COR-L47 (cell line): ENCODE data around the gene MUC4.

Experiments
- DNase-seq: peaks from one replicate; lab custom pipeline; 2025; lab: John Stamatoyannopoulos, UW

MUC4 gene, protein sequence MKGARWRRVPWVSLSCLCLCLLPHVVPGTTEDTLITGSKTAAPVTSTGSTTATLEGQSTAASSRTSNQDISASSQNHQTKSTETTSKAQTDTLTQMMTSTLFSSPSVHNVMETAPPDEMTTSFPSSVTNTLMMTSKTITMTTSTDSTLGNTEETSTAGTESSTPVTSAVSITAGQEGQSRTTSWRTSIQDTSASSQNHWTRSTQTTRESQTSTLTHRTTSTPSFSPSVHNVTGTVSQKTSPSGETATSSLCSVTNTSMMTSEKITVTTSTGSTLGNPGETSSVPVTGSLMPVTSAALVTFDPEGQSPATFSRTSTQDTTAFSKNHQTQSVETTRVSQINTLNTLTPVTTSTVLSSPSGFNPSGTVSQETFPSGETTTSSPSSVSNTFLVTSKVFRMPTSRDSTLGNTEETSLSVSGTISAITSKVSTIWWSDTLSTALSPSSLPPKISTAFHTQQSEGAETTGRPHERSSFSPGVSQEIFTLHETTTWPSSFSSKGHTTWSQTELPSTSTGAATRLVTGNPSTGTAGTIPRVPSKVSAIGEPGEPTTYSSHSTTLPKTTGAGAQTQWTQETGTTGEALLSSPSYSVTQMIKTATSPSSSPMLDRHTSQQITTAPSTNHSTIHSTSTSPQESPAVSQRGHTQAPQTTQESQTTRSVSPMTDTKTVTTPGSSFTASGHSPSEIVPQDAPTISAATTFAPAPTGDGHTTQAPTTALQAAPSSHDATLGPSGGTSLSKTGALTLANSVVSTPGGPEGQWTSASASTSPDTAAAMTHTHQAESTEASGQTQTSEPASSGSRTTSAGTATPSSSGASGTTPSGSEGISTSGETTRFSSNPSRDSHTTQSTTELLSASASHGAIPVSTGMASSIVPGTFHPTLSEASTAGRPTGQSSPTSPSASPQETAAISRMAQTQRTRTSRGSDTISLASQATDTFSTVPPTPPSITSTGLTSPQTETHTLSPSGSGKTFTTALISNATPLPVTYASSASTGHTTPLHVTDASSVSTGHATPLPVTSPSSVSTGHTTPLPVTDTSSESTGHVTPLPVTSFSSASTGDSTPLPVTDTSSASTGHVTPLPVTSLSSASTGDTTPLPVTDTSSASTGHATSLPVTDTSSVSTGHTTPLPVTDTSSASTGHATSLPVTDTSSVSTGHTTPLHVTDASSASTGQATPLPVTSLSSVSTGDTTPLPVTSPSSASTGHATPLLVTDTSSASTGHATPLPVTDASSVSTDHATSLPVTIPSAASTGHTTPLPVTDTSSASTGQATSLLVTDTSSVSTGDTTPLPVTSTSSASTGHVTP (N-terminal part only)

GRCh38 chr3:195811756-195812155, at the start of gene MUC4:
Gene MUC4, minus strand, starts transcription at chr3:195811929. Its CDS starts 112 bp downstream, at chr3:195811817.
- DNase-seq: peak; percentile 69

DNA sequence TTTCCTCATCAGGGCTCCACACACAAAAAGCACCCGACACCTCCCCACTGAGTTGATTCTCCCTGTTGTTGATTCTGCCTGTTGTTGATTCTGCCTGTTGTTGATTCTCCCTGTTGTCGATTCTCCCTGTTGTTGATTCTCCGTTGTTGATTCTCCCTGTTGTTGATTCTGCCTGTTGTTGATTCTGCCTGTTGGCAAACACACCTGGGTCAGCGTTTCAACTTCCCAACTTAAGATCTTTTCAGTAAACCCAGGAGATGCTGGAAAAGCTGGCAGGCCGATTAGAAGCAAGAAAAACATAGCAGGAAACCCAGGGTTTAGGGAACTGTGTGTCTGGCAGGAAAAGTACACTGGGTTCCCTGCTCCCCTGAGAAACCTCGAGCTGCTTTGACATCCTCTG, 48.7 kb upstream of the MUC4 start:
- DNase-seq: peak; percentile 23

DNA sequence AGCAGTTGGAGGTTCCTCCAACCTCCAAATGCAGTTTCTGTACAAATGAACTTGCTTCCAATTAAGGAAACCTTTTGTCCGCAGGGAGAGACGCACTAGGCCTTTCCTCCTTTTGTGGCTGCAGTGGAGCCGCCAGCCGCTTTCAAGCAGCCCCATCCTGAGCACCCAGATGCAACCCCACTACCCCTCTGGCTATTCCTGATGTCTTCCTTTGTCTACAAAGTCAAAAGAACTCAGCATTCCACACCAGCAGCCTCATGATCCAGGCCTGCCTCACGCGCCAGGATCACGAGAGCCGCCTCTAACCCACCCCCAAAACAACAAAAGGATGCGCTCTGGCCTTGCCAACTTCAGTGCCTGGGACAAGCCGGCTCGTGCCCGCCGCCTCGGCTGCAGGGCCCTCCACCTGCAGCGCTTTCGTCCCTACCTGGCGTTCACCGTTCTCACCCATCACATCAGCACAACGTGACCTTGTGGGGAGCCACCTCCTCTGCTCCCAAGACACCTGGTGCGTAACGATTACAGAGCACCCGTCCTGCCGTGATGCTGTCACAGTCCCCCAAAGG, 48.2 kb upstream of the MUC4 start:
- DNase-seq: no peak

DNA sequence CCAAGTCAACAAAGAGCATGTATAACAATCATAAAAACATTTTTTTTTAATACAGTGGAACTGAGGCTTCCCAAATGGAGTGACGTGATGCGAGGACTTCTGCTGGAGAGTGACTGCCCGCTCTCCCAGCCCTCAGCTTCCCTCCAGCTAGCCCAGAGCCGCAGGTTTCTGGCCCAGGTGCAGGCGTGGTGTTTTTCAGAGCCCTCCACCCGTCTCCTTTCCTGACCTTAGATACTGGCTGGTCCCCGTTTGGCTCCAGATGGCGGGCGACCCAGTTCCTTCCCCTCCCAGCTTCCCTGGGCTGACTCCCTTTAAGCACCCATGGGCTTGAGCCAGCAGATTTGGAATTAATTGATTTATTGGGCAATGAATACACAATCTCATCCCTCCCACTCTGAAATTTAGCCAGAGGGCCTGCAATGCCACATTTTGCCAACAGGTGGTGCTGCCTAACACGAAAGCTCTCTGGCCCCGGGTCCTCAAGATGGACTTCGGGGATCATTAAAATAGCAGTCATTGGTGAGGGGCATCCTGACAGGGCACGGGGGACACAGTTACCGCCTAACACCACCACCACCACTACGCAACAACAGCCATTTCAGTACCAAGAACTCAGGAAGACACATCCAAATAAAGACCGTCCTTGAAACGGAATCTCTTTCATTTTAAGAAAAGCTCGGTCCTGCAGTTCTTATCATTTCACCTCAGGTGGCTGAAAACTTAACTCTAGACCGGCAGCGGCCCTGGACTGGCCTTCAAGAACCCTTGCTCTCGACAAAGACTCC, 47.5 kb upstream of the MUC4 start:
- peak; percentile 75 for DNase-seq

DNA sequence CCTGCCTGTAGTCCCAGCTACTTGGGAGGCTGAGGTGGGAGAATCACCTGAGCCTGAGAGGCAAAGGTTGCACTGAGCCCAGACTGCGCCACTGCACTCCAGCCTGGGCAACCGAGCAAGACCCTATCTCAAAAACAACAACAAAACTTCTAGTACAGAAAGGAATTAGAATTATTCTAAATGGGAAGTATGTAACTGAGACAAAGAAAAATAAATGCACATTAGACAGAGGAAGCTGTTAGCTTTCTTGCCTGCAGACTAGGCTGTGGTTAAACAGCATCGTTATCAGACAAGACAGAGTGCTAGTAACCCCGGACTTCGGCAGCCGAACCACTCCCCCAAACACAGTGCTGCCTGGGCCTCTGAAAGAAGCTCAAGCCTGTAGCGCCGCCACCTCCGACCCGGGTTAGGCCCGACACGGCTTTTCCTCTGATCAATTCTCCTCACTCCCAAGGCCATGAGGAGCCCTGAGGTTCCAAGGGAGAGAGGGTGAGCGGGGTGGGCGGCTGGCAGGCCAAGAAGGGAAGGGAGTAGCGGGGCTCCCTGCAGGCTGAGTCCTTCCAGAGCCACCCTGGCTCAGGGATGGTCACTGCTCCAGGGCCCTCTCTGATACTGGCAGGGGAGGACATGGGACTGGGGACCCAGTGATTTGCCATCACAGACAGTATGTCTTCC, 44.8 kb upstream of the MUC4 start:
- no peak for DNase-seq

- peak; percentile 20 for DNase-seq
These were observed 44.0 kb upstream of the MUC4 start for GRCh38 chr3:195855471-195856409.

DNA sequence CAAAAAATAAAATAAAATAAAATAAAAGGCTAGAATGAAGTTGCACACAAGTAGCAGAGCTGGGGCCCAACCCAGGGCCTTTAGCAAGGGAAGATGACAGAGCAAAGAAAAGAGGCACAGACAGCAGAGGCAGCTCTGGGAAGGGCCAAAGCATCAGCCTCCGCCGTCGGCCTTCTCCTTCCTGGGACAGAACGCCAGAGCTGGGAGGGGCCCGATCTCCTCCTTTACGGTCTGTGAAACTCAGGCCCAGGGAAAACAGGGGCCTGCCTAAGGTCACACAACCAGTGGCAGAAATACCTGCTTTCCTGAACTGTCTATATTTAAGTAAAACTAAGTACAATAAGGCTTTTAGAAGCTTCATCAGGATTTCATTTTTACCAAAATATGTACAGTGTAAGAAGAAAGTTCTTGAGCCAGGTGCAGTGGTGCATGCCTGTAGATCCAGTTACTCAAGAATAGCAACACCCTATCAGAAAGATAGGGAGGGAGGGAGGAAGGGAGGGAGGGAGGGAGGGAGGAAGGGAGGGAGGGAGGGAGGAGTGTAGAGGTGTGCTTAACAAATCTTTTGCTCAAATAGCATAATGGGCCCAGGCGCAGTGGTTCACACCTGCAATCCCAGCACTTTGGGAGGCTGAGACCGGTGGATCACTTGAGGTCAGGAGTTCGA, 43.0 kb upstream of the MUC4 start:
- DNase-seq: no peak

DNA sequence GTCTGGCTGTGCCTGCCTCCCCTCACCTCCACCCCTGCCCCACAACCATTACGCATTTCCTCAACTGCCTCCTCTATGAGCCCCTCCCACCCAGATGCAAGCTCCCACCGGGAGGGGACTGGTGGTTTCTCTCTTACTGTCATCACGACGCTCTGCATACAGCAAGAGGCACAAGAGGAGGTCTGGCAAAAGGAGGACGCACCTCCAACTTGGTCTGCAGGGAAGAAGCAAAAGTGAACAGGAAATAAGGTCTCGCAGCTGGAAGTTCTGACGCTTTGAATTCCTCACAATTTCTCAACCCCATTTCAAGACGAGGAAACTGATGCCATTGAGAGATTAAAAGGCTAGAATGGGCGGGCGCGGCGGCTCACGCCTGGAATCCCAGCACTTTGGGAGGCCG, 42.3 kb upstream of the MUC4 start:
- no peak for DNase-seq

GRCh38 chr3:195853036-195853435, 41.3 kb upstream of the MUC4 start:
- no peak for DNase-seq

GRCh38 chr3:195850857-195851543, 39.3 kb upstream of the MUC4 start:
- DNase-seq: peak; percentile 92

DNA sequence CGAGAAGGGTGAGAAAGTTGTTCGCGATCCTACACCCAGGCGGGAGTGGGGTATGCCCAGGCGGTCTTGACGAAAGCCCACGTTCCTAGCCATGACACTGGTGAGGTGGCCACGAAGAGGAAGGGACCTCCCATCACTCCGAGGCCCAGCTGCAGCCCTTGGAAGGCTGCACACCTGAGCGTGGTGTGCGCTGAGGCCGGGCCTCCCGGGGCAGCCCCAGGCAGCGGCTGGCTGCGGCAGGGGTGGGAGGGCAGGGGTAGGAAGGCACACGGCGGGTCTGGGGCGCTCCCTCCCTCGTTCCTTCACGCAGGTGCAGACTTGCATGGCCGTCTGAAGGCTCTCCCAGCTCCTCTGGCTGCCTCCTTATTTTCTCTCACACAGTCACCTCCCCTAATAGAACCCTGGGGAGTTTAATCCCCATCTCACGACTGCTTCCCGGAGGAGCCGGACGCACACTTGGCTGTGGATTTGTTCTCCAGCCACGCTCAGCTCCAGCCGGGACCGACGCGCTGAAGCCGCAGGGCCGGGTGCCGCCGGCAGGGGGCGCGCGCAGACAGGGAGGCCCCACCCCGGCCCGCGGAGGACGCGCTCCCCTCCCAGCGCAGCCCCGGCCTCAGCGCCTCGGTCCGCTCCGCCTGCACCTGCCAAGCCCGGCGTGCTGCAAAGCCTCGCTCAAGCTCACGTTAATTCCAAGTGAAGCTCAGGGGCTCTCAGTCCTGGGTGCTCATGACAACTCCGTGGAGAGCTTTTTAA, 37.8 kb upstream of the MUC4 start:
- no peak for DNase-seq

DNA sequence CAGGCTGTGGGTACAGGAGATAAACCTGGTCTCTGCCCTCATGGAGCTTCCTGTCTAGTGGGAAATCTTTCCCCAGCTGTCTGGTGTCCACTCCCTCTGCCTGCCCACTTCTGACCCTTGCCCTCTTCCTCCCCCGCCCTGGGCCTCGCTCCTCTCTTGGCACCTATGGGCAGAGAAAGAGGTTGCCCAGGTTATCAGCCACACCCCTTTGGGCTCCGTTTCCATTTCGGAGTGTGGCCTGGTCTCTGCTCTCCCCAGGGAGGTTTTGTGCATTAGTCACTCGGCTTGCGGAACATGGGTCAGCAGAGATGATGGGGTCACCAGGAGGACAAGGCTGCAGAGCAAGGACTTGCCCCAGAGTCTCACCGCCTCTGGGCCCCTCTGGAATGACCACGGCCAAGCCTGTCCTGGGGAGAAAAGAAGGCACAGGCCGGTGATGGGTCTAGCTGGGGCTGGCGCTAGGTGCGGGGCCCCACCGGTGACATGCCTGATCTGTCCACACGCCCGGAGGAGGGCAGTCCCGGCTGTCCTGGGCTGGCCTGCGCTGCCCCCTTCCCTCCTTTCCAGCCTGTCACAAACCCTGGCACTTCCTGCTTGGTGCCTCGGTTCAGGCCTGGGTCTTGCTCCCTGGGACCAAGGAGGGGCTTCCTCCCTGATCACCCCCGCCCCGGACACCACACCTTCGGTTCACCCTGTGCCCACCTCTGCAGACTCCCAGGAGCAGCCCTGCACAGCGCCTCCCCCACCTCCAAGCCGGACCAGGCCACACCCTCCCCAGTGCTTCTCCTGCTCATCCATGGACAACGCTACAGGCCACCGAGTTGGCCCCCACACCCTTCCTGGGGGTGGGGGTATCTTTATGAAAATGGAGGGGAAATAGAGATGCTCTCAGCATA, 35.6 kb upstream of the MUC4 start:
- DNase-seq: no peak

GRCh38 chr3:195845483-195845882, 33.8 kb upstream of the MUC4 start:
- DNase-seq: no peak

- DNase-seq: no peak
These were observed 33.0 kb upstream of the MUC4 start for GRCh38 chr3:195844671-195845218.

DNA sequence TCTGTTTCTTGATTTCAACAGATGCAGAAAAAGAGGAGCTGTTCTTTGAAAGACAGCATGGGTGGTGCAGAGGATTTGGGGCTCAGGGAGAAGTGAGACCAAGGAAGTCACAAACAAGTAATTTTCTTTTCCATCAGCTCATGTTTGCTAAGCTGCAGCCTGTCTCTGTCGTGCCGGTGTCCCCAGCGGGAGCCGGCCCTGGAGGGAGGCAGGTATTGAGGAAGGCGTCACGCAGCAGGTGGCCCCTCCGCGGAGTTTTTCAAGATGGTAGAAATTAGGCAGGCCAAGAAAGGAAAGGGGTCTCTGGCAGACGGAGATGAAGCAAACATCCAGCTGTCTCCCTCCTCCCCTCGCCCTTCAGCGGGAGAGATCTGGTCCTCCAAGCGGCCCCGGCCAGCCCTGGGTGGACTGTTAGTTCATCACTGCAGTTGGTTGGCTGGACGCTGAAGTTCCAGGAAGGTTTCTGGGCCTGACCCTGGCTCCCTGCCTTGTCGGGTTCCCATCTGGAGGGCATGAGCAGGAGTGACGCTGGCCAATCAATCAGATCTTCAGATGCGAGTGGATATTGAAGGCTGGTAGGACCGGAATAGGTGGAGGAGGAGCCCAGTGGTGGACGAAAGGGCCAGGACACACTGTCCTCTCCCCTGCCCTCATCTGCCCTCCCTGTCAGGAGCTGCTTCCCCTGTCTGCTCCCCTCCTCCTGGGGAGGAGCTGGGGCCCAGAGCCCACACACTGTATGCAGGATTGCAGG, 27.7 kb upstream of the MUC4 start:
- DNase-seq: peak; percentile 15
